Measurements from ENCODE around the gene SKA2.

SKA2 gene

DNA sequence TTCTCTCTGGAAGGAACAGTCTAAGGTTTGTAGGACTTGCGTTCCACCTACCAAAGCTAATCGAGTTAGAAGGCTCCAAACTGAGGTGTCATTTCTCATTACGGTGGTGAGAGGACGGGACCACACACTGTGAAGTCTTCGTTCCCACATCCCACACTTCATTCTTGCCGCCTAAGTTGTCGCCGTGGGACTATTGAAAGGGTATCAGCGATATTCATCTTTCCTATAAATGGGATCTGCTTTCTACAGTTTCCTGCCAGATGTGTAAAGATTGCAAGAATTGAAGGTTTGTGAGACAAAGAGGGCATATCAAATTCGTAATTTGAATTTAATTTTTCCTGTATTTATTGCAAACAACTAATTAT is 47.7 kb downstream of the SKA2 start:
- no peak for DNase-seq (ENCODE audit: extremely low read depth, low read depth)
- TF ChIP-seq, protein P1, sequence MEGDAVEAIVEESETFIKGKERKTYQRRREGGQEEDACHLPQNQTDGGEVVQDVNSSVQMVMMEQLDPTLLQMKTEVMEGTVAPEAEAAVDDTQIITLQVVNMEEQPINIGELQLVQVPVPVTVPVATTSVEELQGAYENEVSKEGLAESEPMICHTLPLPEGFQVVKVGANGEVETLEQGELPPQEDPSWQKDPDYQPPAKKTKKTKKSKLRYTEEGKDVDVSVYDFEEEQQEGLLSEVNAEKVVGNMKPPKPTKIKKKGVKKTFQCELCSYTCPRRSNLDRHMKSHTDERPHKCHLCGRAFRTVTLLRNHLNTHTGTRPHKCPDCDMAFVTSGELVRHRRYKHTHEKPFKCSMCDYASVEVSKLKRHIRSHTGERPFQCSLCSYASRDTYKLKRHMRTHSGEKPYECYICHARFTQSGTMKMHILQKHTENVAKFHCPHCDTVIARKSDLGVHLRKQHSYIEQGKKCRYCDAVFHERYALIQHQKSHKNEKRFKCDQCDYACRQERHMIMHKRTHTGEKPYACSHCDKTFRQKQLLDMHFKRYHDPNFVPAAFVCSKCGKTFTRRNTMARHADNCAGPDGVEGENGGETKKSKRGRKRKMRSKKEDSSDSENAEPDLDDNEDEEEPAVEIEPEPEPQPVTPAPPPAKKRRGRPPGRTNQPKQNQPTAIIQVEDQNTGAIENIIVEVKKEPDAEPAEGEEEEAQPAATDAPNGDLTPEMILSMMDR (IDR thresholded peaks at IDR 0.05; ENCODE audit: low read depth, low read length, missing control alignments) = no peak
- H3K4me3 ChIP-seq (replicated peaks; ENCODE audit: low read depth, low read length) = peak overlapping the region; percentile 92

DNA sequence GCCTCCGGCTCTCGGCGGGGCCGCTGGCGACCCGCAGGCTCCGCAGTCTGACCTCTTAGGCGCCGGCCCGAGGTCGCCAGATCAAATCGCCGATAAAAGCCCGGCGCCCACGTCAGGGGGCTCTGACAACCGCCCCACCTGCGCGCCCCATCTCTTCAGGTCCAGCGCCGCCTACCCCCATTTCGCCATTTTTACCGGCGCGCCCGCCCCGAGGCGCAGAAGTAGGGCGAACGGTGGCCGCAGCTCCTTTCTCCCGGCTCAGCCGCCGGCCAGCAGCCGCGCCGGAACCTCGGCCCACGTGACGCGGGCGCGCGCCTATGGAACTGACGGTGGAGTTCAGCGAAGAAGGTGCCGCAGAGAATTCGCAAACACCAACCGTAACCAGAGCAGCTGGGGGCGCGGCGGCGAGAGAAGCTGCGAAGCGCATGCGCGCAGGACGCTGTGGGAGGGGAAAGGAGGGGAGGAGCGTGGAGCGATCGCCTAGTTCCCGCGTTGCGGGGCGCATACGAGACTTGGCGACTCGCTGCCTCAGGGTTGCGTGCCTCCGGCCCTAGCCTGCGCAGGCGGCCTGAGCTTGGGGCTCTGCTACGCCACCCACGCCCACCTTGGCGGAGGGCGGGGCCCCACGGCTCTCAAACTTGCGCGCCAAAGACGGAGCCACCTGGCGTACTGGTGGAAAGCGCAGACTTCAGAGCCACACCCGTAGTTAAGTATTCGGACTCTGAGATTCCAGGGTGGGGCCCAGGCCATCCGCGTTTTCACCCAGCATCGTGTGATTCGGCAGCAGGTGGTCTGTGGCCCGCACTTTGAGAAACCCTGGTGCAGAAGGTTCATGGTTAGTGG is 48.3 kb downstream of the SKA2 start, which contains the start of gene TRIM37:
TSS of gene TRIM37 (minus strand) at position 418 of the 843 bp plus-strand sequence. CDS start 419 bp downstream, outside the sequence.
- TF ChIP-seq, protein P1 (IDR thresholded peaks at IDR 0.05; ENCODE audit: low read depth, low read length, missing control alignments) = peak; percentile 2

DNA sequence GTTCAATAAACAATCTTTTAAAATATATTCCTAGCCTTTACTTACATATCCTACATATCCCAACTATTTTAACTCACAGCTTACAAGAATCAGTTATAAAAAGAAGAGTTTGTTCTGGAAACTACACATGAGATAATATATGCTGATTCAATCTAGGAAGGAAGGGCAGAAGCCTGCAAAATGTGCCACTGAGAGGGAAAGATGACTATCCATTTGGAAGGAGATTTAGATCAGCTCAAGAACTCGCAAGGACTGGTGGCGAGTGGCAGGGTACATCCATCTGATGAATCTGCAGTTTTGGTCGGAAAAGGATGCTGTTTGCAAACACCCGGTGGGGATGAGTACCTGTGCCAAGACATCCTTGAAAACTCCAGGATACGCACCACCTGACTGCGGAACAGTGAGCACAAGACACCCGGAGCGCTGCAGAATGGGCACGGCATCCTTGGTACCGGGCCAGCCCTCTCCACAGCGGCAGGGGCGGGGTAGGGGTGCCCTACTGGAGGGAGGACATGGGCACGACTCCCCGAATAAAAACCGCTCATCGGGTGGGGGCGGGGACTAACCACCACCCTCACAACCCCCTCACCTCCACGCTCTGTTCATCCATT is 49.0 kb downstream of the SKA2 start:
- H3K4me3 ChIP-seq (replicated peaks; ENCODE audit: low read depth, low read length) = peak overlapping the region; percentile 92
- TF ChIP-seq, protein P1 (IDR thresholded peaks at IDR 0.05; ENCODE audit: low read depth, low read length, missing control alignments) = no peak
- DNase-seq (ENCODE audit: extremely low read depth, low read depth) = no peak

More for the DNA sequence above, 48.3 kb downstream of the SKA2 start, which contains the start of gene TRIM37:
- H3K4me3 ChIP-seq (replicated peaks; ENCODE audit: low read depth, low read length) = peak within 1 kb of the TSS; percentile 92
- DNase-seq (ENCODE audit: extremely low read depth, low read depth) = peak; percentile 95

DNA sequence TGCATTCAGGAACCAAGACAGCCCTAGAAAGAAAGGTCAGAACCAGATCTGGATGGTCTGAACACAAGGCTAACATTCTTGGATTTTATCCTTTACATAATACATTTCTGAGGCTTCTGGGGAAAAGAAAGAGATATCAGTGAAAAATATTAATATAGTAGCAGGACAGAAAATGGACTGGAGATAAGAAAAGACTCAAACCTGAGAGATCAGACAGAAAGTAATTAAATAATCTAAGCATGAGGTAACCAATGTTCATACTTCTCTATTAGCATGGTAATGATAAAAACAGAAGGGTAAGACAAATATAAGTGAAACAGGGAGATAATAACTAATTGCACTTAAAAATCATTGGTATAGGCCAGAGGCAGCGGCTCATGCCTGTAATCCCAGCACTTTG is 53.8 kb downstream of the SKA2 start:
- TF ChIP-seq, protein P1 (IDR thresholded peaks at IDR 0.05; ENCODE audit: low read depth, low read length, missing control alignments) = no peak
- no peak overlapping the region for H3K4me3 ChIP-seq (replicated peaks; ENCODE audit: low read depth, low read length)
- DNase-seq (ENCODE audit: extremely low read depth, low read depth) = no peak

DNA sequence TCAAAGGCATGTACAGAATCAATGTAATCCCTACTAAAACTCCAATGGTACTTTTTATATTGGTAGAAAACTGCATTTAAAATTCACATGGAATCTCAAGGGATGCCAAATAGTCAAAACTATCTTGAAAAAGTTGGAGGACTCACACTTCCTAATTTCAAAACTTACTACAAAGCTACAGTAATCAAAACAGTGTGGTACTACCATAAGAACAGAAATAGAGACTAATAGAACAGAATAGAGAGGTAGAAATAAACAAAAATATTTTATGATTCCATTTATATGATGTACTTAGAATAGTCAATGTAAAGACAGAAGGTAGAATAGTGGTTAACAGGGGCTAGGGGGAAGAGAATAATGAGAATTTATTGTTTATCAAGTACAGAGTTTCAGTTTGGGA is 57.1 kb downstream of the SKA2 start:
- DNase-seq (ENCODE audit: extremely low read depth, low read depth) = no peak
- TF ChIP-seq, protein P1 (IDR thresholded peaks at IDR 0.05; ENCODE audit: low read depth, low read length, missing control alignments) = no peak
- H3K4me3 ChIP-seq (replicated peaks; ENCODE audit: low read depth, low read length) = no peak overlapping the region

DNA sequence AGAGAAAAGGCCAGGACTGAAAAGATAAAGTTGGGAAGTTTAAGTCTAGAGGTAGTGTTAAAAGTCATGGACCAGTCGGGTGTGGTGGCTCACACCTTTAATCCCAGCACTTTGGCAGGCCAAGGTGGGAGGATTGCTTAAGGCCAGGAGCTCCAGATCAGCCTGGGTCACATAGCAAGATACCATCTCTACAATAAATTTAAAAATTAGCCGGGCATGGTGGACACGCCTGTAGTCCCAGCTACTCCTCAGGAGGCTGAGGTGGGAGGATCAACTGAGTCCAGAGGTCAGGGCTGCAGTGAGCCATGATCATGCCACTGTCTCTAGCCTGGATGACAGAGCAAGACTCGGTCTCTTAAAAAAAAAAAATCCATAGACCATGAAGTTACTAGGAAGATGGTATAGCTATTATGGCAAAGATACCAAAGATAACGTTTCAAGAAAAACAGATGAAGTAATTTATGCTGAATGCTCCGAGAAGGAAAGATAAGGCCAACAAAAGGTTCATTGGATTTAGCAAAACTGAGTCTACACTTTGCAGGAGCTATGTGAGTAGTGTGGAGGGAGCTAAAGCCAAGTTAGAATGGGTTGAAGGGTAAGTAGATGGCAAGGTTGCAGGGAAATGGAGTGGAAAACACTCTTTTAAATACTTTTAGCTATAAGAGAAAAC is 60.0 kb downstream of the SKA2 start:
- no peak overlapping the region for H3K4me3 ChIP-seq (replicated peaks; ENCODE audit: low read depth, low read length)
- DNase-seq (ENCODE audit: extremely low read depth, low read depth) = no peak
- TF ChIP-seq, protein P1 (IDR thresholded peaks at IDR 0.05; ENCODE audit: low read depth, low read length, missing control alignments) = no peak
